GM23338 (cell line): ENCODE results near the gene PEX10.

ENCODE experiments used
- CREB1 ChIP-seq: fragments of 250-450 bp; sonication (Bioruptor Pico); IDR thresholded peaks from 2 replicates; pipeline ENCODE4 v1.5.0; 2020; ENCODE audit warnings: low read depth, mild to moderate bottlenecking, moderate library complexity
- CTCF ChIP-seq, 2 experiments: fragments of 200-600 bp in 1 of 2; sonication (generic) in 1 of 2; conservative IDR thresholded peaks; 2 replicates each; pipeline versions ENCODE4 v1.5.1 to v1.6.1; 2016 to 2017; ENCODE audit warnings: antibody characterized with exemption in 2 of 2, low read depth in 2 of 2, mild to moderate bottlenecking in 2 of 2, moderate library complexity in 1 of 2
- EZH2 ChIP-seq: fragments of 200-600 bp; sonication (generic); IDR thresholded peaks from one replicate; pipeline ENCODE4 v1.8.0; 2017; ENCODE audit warnings: antibody characterized with exemption, mild to moderate bottlenecking, low read depth; ENCODE audit not compliant: unreplicated experiment
- EZH2phosphoT487 ChIP-seq: fragments of 200-600 bp; sonication (generic); IDR thresholded peaks from one replicate; pipeline ENCODE4 v1.8.1; 2018; ENCODE audit warnings: antibody characterized with exemption; ENCODE audit not compliant: unreplicated experiment
- NANOG ChIP-seq: IDR thresholded peaks from 2 replicates; pipeline ENCODE4 v1.6.1; 2016; ENCODE audit warnings: antibody characterized with exemption, borderline replicate concordance
- POLR2AphosphoS5 ChIP-seq: IDR thresholded peaks from 2 replicates; pipeline ENCODE4 v1.6.1; 2016; ENCODE audit warnings: antibody characterized with exemption, low read depth
- REST ChIP-seq: IDR thresholded peaks from one replicate; pipeline ENCODE4 v1.6.1; 2018; ENCODE audit warnings: antibody characterized with exemption; ENCODE audit not compliant: unreplicated experiment
- STAT1 ChIP-seq: IDR thresholded peaks from one replicate; pipeline ENCODE4 v1.6.1; 2016; ENCODE audit warnings: antibody characterized with exemption; ENCODE audit not compliant: unreplicated experiment
- ZNF331 ChIP-seq: fragments of 250-450 bp; sonication (Bioruptor Pico); IDR thresholded peaks from 2 replicates; pipeline ENCODE4 v1.5.0; 2020; ENCODE audit warnings: low read depth, mild to moderate bottlenecking, moderate library complexity
- TF ChIP-seq, protein P1 (sequence below): IDR thresholded peaks from 2 replicates; pipeline ENCODE4 v1.6.1; 2016; ENCODE audit warnings: antibody characterized with exemption

DNA sequence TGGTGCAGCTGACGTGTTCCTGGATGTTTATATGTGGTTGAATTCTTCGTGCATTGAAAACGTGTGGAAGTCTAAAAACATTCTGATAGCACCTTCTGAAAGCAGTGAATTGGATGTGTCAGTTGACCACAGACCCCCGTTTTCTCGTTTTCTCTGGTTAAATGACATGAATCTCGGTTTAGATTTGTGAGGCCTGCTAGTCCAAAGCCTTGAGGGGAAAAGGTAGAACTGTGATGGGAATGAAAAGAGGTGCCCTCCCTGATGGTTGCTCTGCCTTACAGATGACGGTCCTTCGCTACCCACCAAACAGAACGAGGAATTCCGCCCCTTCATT lies 11.8 kb downstream of the PEX10 start:
- TF ChIP-seq EZH2 (no peak), EZH2phosphoT487 (no peak), POLR2AphosphoS5 (no peak), CTCF (conservative IDR thresholded peaks at IDR 0.05; ENCODE audit: low read depth in 2 of 2) (no peak), REST (no peak), ZNF331 (CRISPR knock-in tag) (no peak), CREB1 (CRISPR knock-in tag) (no peak), STAT1 (no peak), NANOG (no peak)
- TF ChIP-seq, protein P1, sequence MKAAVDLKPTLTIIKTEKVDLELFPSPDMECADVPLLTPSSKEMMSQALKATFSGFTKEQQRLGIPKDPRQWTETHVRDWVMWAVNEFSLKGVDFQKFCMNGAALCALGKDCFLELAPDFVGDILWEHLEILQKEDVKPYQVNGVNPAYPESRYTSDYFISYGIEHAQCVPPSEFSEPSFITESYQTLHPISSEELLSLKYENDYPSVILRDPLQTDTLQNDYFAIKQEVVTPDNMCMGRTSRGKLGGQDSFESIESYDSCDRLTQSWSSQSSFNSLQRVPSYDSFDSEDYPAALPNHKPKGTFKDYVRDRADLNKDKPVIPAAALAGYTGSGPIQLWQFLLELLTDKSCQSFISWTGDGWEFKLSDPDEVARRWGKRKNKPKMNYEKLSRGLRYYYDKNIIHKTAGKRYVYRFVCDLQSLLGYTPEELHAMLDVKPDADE: no peak
